ENCODE measurements around the gene CLASP2.

The CLASP2 gene

GRCh38 chr3:33694944-33695343, 23.1 kb downstream of the CLASP2 start:
- TF ChIP-seq CTCF (IDR thresholded peaks at IDR 0.05), result no peak
- no peaks in the 10 kb centered on the region for H3K9me3 ChIP-seq
- intact Hi-C loops (cut with DNase I; ENCODE audit: low total_unique reads), result no loop called here
- no peak overlapping the region for H3K27ac ChIP-seq
- H3K36me3 ChIP-seq, result peaks cover 3 to 7% (median 7%) of the 10 kb centered on the region in 3 donors
- H3K27me3 ChIP-seq, result no peaks in the 10 kb centered on the region
- H3K4me1 ChIP-seq, result peaks cover 0 to 6% (median 2%) of the 10 kb centered on the region in 4 donors
- no peak for DNase-seq
- no peak overlapping the region for H3K4me3 ChIP-seq

DNA sequence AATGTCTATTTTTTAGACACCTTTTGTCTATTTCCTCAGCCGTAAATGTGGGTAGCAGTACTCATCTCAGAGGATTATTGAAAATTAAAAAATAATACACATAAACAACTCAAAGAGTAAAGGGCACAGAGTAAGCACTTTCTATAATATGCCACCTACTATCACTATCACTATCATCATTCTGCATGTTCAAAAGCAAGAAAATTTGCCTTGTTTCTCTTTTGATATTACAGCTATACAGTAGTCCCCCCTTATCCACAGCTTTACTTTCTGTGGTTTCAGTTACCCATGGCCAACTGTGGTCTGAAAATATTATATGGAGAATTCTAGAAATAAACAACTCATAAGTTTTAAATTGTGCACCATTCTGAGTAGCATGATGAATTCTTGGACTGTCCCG, 27.7 kb downstream of the CLASP2 start:
- Histone ChIP-seq H3K4me1 (peaks cover 0 to 8% (median 0%) of the 10 kb centered on the region in 4 donors), H3K36me3 (peaks cover 10 to 21% (median 19%) of the 10 kb centered on the region in 3 donors), H3K9me3 (no peaks in the 10 kb centered on the region), H3K27me3 (no peaks in the 10 kb centered on the region), H3K4me3 (no peak overlapping the region), H3K27ac (no peak overlapping the region)
- intact Hi-C loops (cut with DNase I; ENCODE audit: low total_unique reads), result no loop called here
- TF ChIP-seq CTCF (IDR thresholded peaks at IDR 0.05), result no peak
- no peak for DNase-seq

DNA sequence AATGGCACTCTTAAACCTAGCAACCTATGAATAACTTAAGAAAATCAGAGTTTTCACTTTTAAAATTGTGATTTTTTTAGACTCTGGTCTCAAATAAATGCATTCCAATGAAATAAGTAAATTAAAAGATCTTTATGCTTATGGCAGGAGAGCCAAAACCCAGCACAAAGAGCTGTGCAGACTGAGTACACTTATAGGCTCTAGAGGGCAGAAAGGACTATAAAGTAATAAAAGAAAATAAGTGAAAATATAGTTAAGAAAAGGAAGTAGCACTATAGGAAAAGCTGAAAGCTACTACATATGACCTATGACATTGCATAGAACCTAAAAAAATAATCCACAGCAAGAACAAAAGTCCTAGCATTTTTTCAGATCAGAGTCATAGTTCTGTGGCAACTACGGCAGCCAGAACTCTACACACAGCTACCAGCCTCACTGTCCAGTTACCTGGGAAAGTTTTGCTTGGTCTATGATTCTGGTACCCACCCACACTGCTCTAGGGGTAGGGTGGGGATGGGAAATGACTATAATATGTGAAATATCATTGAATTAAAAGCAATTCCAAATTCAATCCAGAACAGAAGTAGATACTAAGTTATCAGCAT, 30.5 kb downstream of the CLASP2 start:
- Histone ChIP-seq H3K9me3 (no peaks in the 10 kb centered on the region), H3K36me3 (peaks cover 22 to 35% (median 26%) of the 10 kb centered on the region in 3 donors), H3K4me1 (peaks cover 0 to 8% (median 0%) of the 10 kb centered on the region in 4 donors), H3K4me3 (no peak overlapping the region), H3K27me3 (no peaks in the 10 kb centered on the region), H3K27ac (no peak overlapping the region)
- TF ChIP-seq CTCF (IDR thresholded peaks at IDR 0.05), result no peak
- no peak for DNase-seq
- intact Hi-C loops (cut with DNase I; ENCODE audit: low total_unique reads), result no loop called here

- intact Hi-C loops (cut with DNase I; ENCODE audit: low total_unique reads), result no loop called here
- DNase-seq, result no peak
- no peak overlapping the region for H3K4me3 ChIP-seq
- no peak overlapping the region for H3K27ac ChIP-seq
- H3K27me3 ChIP-seq, result no peaks in the 10 kb centered on the region
- TF ChIP-seq CTCF (IDR thresholded peaks at IDR 0.05), result no peak
- H3K4me1 ChIP-seq, result peaks cover 0 to 6% (median 0%) of the 10 kb centered on the region in 4 donors
- peaks cover 34 to 60% (median 41%) of the 10 kb centered on the region in 3 donors for H3K36me3 ChIP-seq
- peaks cover 0 to 4% (median 3%) of the 10 kb centered on the region in 3 donors for H3K9me3 ChIP-seq
Measured at GRCh38 chr3:33682770-33683169, 35.3 kb downstream of the CLASP2 start.

DNA sequence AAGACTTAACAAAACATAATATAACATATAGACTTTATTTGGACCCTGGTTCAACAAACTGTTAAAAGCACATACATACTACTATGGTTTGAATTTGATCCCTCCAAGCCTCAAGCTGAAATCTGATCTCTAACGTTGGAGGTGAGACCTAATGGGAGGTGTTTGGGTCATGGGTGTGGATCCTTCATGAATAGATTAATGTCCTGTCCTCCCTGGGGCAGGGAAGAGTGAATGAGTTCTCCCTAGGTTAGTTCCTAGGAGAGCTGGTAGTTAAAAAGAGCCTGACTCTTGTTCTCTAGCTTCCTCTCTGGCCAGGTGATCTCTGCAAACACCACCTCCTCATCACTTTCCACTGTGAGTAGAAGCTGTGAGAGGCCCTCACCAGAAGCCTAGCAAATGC, 36.4 kb downstream of the CLASP2 start:
- intact Hi-C loops (cut with DNase I; ENCODE audit: low total_unique reads), result no loop called here
- TF ChIP-seq CTCF (IDR thresholded peaks at IDR 0.05), result no peak
- Histone ChIP-seq H3K4me1 (no peaks in the 10 kb centered on the region), H3K9me3 (peaks cover 0 to 6% (median 3%) of the 10 kb centered on the region in 3 donors), H3K27me3 (no peaks in the 10 kb centered on the region), H3K27ac (no peak overlapping the region), H3K36me3 (peaks cover 34 to 59% (median 41%) of the 10 kb centered on the region in 3 donors), H3K4me3 (no peak overlapping the region)
- no peak for DNase-seq

All from tibial artery (tissue), 4 donors.